ENCODE data around the gene NOP56.

- TF ChIP-seq POLR2AphosphoS5 (IDR thresholded peaks at IDR 0.05) (no peak), CTCF (IDR thresholded peaks at IDR 0.05) (no peak), POLR2A (IDR thresholded peaks at IDR 0.05) (no peak), EP300 (IDR thresholded peaks at IDR 0.05) (no peak)
These were observed 4.8 kb downstream of the NOP56 start for GRCh38 chr20:2657241-2657640.
